ENCODE measurements around the gene MMP1. TPM values are rescaled to one million over a fixed set of nuclear protein-coding genes. Genes with fewer than 3 reads are reported as not detected.

Gene MMP1
- total and polyA plus RNA-seq, 2 of the 4 experiments (the other 2 are of a cell fraction): 166 to 245 TPM

DNA sequence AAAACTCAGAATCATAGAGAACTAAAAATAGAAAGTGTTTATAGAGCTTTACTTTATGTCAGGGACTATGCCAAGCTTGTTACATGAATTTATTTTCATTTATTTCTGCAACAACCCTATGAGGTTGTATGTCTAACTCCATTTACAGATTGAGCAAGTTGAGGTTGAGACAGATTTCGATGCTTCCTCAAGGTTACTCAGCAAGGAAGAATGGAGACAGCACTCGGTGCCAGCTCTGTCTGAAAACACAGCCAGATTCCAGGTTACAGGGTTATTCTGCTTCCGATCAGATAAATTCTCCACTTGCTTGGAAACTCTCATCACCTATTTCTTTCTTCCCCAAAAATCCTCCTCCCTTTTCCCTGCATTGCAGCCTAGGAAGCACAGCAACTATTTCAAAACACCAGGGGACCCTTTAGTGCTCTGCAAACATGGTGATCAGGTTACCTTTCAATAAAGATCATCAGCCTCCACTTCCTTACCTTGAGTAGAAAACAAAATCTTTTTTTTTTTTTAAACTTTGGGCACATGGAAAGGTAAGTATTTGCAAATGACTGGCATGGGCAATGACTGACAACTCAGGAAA, 38.4 kb upstream of the MMP1 start:
- Histone ChIP-seq H3K14ac (replicated peaks; ENCODE audit: low read depth, low read length) (no peak overlapping the region), H2AFZ (replicated peaks; ENCODE audit: low read length, poor library complexity) (no peak overlapping the region), H2BK20ac (ENCODE audit: low read depth, low read length) (no peak overlapping the region), H4K20me1 (ENCODE audit: insufficient read depth, low read length) (no peaks in the 10 kb centered on the region), H3K27ac (ENCODE audit: insufficient read depth, low read length) (no peak overlapping the region), H4K91ac (ENCODE audit: insufficient read depth, low read depth, low read length) (no peak overlapping the region), H2BK5ac (ENCODE audit: low read depth, low read length, poor library complexity, severe bottlenecking) (no peak overlapping the region), H3K9me1 (ENCODE audit: insufficient read depth, low read length) (no peaks in the 10 kb centered on the region; the same call in 1 of the 2 replicates), H3K4me1 (ENCODE audit: control insufficient read depth, insufficient read depth, low read length) (no peaks in the 10 kb centered on the region; the same call in 1 of the 2 replicates), H3K4ac (ENCODE audit: low read depth, low read length) (no peak overlapping the region), H3K4me2 (ENCODE audit: low read depth, low read length) (no peak overlapping the region), H3K9ac (ENCODE audit: low read depth, low read length) (no peak overlapping the region), H2BK15ac (ENCODE audit: low read depth, low read length) (no peak overlapping the region), H3K18ac (ENCODE audit: low read depth, low read length) (no peak overlapping the region), H3K23ac (ENCODE audit: low read depth, low read length) (no peak overlapping the region), H2AK9ac (replicated peaks; ENCODE audit: low read depth, low read length, poor library complexity) (no peak overlapping the region), H4K5ac (ENCODE audit: low read depth, low read length) (no peak overlapping the region), H4K8ac (ENCODE audit: low read depth in 2 of 2, low read length in 2 of 2) (no peak overlapping the region; a peak in 1 of 4 replicates), H3K36me3 (ENCODE audit: control insufficient read depth, insufficient read depth, low read length) (no peaks in the 10 kb centered on the region), H2AK5ac (ENCODE audit: low read depth, low read length) (no peak overlapping the region), H3K79me1 (ENCODE audit: low read depth in 1 of 2, low read length in 2 of 2) (no peaks in the 10 kb centered on the region), H3K27me3 (ENCODE audit: control insufficient read depth, insufficient read depth, low read length) (no peaks in the 10 kb centered on the region; the same call in 1 of the 2 replicates), H3K4me3 (ENCODE audit: insufficient read depth, low read depth, low read length) (no peak overlapping the region), H2BK120ac (ENCODE audit: low read depth, low read length) (peak overlapping the region; percentile 19; the same call in 1 of the 2 replicates), H3K9me3 (ENCODE audit: control insufficient read depth, insufficient read depth, low read length) (no peaks in the 10 kb centered on the region), H3K56ac (ENCODE audit: extremely low read depth, insufficient read depth, low read length) (no peak overlapping the region)
- peak; percentile 75 for ATAC-seq (ENCODE audit: low read depth)
- in situ Hi-C loops (cut with MboI; ENCODE audit: low sequenced_read_pairs): no loop called here
- CTCF ChIA-PET: no interaction called here
- dilution Hi-C loops (cut with HindIII; ENCODE audit: low sequenced_read_pairs, unreplicated experiment): no loop called here
- 60% methylated on average over 1 of the region's 3 CpGs; no CpG with 5 or more reads in 1 of the 2 experiments for WGBS, 2 experiments (ENCODE audit: extremely low coverage in 2 of 2, insufficient read length in 1 of 2)
- intact Hi-C loops (cut with micrococcal nuclease): no loop called here
- no TSS peak for BruUV-seq (replicated peaks)
- TF ChIP-seq NFE2L2 (IDR thresholded peaks at IDR 0.05; ENCODE audit: low read depth, low read length): no peak
- TF ChIP-seq MXI1 (IDR thresholded peaks at IDR 0.05; ENCODE audit: borderline replicate concordance, low read depth, low read length): no peak
- no peak for TF ChIP-seq RAD21 (IDR thresholded peaks at IDR 0.05; ENCODE audit: low read length)
- TF ChIP-seq, protein P1, sequence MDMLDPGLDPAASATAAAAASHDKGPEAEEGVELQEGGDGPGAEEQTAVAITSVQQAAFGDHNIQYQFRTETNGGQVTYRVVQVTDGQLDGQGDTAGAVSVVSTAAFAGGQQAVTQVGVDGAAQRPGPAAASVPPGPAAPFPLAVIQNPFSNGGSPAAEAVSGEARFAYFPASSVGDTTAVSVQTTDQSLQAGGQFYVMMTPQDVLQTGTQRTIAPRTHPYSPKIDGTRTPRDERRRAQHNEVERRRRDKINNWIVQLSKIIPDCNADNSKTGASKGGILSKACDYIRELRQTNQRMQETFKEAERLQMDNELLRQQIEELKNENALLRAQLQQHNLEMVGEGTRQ (IDR thresholded peaks at IDR 0.05; ENCODE audit: low read depth, low read length): no peak
- TF ChIP-seq FOS (IDR thresholded peaks at IDR 0.05; ENCODE audit: low read depth, low read length): peak; percentile 14; the same call in 1 of the 2 replicates
- TF ChIP-seq CHD1 (IDR thresholded peaks at IDR 0.05; ENCODE audit: low read depth, low read length): no peak
- TF ChIP-seq, protein P2, sequence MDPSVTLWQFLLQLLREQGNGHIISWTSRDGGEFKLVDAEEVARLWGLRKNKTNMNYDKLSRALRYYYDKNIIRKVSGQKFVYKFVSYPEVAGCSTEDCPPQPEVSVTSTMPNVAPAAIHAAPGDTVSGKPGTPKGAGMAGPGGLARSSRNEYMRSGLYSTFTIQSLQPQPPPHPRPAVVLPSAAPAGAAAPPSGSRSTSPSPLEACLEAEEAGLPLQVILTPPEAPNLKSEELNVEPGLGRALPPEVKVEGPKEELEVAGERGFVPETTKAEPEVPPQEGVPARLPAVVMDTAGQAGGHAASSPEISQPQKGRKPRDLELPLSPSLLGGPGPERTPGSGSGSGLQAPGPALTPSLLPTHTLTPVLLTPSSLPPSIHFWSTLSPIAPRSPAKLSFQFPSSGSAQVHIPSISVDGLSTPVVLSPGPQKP (IDR thresholded peaks at IDR 0.05; ENCODE audit: borderline replicate concordance, low read depth, low read length): no peak
- TF ChIP-seq CEBPB (IDR thresholded peaks at IDR 0.05; ENCODE audit: low read depth, low read length): peak; percentile 85
- TF ChIP-seq RCOR1 (IDR thresholded peaks at IDR 0.05; ENCODE audit: insufficient replicate concordance, low read length): no peak
- peak; percentile 78 for DNase-seq
- POLR2A ChIA-PET (ENCODE audit: unreplicated experiment): no interaction called here

Measured in IMR-90 (cell line).